IgD-negative memory B cell (primary cell): ENCODE results near the gene PTPRM. TPM values are rescaled to one million over a fixed set of nuclear protein-coding genes. Genes with fewer than 3 reads are reported as not detected.

Source experiments
- H3K27ac Mint-ChIP-seq, 3 donors: one replicate each; pipeline ENCODE4 v1.8.0; 2020 to 2022; ENCODE audit warnings: mild to moderate bottlenecking in 3 of 3, mixed read lengths in 3 of 3, moderate library complexity in 1 of 3
- H3K27me3 Mint-ChIP-seq: one replicate; pipeline ENCODE4 v1.8.0; 2021; ENCODE audit warnings: mixed read lengths
- H3K36me3 Mint-ChIP-seq: one replicate; pipeline ENCODE4 v1.8.0; 2020; ENCODE audit warnings: mild to moderate bottlenecking, mixed read lengths
- H3K4me1 Mint-ChIP-seq, 3 donors: one replicate each; pipeline ENCODE4 v1.8.0; 2020 to 2022; ENCODE audit warnings: mixed read lengths in 3 of 3, mild to moderate bottlenecking in 1 of 3
- H3K4me3 Mint-ChIP-seq, 4 donors: one replicate each; pipeline ENCODE4 v1.8.0; 2020 to 2022; ENCODE audit warnings: mild to moderate bottlenecking in 4 of 4, mixed read lengths in 4 of 4, moderate library complexity in 3 of 4
- H3K9me3 Mint-ChIP-seq, 3 donors: one replicate each; pipeline ENCODE4 v1.8.0; 2020 to 2021; ENCODE audit warnings: mixed read lengths in 3 of 3, mild to moderate bottlenecking in 1 of 3
- polyA plus RNA-seq: library from polyadenylated mRNA; unstranded; fragments of 300-500 nt; fragmentation: Illumina TruSeq; gene quantifications from one replicate; pipeline ENCODE4 v1.2.3, GENCODE V29; 2021

The PTPRM gene
- polyA plus RNA-seq, 1 donor from 2014 or later = 0.61 TPM

DNA sequence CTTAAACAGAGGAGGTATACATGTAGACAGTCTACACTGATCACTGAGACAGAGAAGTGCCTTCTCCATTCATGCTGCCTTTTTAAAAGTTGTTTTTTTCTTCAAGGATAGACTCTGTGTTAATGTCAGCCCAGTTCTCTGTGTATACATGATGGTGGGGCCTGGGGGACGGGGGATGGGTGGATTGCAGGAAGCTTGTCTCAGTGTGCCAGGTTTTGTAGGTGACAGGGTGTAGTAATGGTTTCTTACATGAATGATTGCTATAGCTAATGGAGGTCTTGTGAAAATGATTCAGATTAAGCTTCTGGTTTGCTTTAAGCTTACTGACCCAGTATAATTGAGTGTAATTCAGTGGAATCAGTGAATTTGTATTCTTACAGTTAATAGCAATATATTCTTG is 423.6 kb downstream of the PTPRM start:
- Mint-ChIP-seq H3K4me3 (no peak overlapping the region), H3K9me3 (peaks cover 6 to 11% (median 11%) of the 10 kb centered on the region in 3 donors), H3K36me3 (peaks cover 2% of the 10 kb centered on the region), H3K27ac (no peak overlapping the region), H3K27me3 (no peaks in the 10 kb centered on the region), H3K4me1 (no peaks in the 10 kb centered on the region)

DNA sequence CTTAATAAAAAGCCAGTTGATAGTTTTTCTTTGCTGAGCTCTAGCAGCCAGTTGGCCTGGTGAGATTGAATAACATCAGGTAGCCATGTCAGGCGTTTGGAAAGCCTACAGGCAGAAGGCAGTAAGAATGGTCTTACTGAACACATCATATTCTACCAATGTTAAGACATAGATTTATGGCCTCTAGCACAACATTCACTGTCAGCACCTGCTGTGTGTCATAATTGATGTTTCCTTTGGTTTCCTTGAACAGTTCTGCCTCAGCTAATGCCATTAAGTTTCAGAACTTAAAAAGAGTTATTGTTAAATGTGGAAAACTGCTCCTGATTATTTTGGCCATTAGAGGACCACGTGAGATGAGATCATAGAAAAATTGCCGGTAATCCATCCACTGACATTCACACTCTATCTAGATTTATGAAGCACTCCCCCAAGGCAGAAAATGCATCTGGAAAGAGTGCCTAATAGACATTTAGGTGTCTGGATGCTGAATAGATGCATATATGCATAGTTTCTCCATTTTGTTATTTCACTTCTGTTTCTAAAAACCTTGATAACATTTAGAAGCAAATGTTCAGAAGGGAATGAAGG is 434.7 kb downstream of the PTPRM start:
- Mint-ChIP-seq H3K36me3 (no peaks in the 10 kb centered on the region), H3K4me3 (no peak overlapping the region), H3K9me3 (peaks cover 0 to 7% (median 1%) of the 10 kb centered on the region in 3 donors), H3K27ac (no peak overlapping the region), H3K27me3 (no peaks in the 10 kb centered on the region), H3K4me1 (no peaks in the 10 kb centered on the region)

DNA sequence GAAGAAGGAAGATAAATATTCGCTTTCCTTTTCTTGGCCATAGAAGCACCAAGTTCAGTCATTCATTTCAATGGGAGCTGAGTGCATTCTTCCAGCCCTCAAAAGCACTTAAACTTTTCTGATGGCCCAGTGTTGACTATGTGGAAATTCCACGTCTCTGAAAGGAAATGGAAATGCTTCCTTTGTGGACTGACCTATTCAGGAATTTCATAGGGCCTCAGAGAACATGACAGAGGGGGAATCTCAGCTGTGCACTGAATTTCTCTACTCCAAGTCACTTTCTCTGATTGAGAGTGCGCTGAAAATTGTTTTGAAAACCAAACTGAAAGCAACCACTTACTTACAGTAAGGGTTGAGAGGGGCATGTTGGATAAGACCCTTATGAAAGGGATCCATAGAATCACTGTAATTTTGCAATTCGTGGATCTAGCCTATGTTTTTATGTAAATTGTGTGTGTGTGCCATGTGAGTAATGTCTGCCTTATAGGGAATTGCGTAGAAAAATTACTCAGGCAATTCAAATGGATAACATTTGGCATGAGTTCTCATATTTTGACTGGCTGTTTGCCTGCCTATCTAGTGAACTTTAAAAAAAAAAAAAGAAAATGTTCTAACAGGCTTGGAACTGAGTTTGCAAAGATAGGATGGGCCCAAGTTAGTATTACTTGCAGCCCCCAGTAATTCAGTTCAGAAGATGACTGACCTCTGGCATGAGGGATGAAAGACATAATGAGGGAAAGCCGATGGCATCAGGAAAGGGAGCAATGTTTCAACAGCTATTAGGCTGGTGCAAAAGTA is 437.0 kb downstream of the PTPRM start:
- H3K36me3 Mint-ChIP-seq = no peaks in the 10 kb centered on the region
- peaks cover 4 to 5% (median 4%) of the 10 kb centered on the region in 3 donors for H3K9me3 Mint-ChIP-seq
- no peak overlapping the region for H3K4me3 Mint-ChIP-seq
- no peaks in the 10 kb centered on the region for H3K27me3 Mint-ChIP-seq
- no peak overlapping the region for H3K27ac Mint-ChIP-seq
- H3K4me1 Mint-ChIP-seq = no peaks in the 10 kb centered on the region

DNA sequence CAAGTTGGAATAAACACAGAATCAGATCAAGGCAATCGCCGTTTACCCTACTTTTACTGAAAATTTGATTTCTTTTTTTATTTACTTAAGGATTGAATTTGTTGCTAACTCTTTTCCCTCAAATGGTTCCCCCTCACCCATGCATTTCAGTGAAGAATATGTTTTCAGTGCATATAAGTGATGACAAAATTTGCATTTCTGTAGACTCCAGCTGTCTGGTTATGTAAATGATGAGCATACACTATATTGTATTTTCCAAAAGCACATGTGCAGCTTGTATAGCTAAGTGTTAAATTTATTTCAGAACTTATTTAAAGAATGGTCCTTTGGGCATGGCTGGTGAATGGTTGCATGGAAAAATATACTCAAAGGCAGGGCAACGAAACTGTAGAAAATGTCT is 437.7 kb downstream of the PTPRM start:
- Mint-ChIP-seq H3K27ac (no peak overlapping the region), H3K4me3 (no peak overlapping the region), H3K9me3 (peaks cover 4 to 5% (median 4%) of the 10 kb centered on the region in 3 donors), H3K4me1 (no peaks in the 10 kb centered on the region), H3K36me3 (no peaks in the 10 kb centered on the region), H3K27me3 (no peaks in the 10 kb centered on the region)

DNA sequence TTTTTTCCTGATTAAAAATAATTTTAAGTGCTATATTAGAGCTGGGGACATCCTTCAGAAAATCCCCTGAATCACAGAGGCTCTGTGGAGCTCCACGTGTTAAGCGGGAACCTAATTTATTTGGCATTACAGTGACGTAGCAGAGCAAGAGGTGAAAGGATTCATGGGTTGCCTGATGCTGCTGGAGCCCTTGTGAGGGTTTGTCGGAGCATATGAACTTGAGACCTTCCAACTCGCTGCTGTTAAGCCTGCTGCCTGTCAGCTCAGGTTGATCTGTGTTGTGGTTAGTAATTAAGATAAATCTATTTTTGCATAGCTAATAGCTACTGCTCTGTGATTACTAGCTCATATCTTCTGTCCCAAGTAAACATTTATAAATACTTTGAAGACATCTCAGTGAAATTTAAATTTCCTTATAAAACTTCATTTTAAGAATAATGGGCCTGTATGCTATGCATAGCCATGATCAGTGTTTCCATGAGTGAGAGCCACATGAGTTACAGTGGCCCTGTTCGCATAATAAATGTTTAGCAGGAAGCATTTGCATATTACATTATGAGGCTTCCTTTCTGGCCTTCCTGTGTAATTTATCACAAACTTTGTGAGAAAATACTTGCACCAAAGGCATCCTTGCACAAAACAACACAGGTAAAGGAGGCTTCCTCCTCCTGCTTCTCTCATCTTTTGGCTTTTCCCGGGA is 438.9 kb downstream of the PTPRM start:
- Mint-ChIP-seq H3K36me3 (no peaks in the 10 kb centered on the region), H3K4me3 (no peak overlapping the region), H3K27ac (no peak overlapping the region), H3K9me3 (peaks cover 4 to 5% (median 4%) of the 10 kb centered on the region in 3 donors), H3K27me3 (no peaks in the 10 kb centered on the region), H3K4me1 (peaks cover 0 to 1% (median 0%) of the 10 kb centered on the region in 3 donors)

DNA sequence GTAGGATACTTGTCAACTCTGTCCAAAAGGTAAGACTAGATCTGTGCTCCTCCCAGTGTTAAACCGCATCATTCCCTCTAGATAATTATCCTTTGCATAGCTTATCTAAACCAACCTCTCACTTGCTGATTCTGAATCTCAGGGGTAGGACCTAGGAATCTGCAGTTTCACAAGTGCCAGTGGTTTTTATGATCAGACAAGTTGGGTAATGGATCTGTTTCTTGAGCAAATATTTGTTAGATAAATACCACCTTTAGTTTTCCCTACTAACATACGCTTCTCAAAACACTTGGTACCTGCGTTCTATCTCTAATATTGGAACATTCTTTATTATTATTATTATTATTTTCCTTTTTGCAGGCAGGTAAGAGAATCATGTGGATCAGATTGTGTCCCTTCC is 439.9 kb downstream of the PTPRM start:
- Mint-ChIP-seq H3K9me3 (peaks cover 2 to 5% (median 3%) of the 10 kb centered on the region in 3 donors), H3K27me3 (no peaks in the 10 kb centered on the region), H3K4me1 (peaks cover 0 to 1% (median 0%) of the 10 kb centered on the region in 3 donors), H3K4me3 (no peak overlapping the region), H3K27ac (no peak overlapping the region), H3K36me3 (no peaks in the 10 kb centered on the region)

DNA sequence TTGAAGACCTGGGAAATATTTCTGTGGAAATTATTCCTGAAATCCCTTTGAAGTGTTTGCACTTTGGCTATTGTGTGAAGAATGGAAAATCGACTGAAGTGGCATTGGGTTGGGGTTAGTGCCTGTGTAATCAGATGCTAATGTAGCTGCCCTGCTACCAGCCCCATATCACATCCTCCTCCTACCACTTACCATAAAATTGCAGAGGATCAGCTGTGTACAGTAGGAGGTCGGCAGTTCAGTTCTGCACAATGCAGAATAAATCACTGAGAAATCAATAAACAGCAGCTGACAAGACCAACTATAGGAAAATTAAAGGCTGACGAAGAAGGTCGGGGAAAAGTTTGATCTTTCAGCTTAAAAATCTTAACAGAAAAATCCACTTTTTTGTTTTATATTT is 440.9 kb downstream of the PTPRM start:
- peaks cover 3 to 5% (median 3%) of the 10 kb centered on the region in 3 donors for H3K9me3 Mint-ChIP-seq
- no peaks in the 10 kb centered on the region for H3K36me3 Mint-ChIP-seq
- H3K4me1 Mint-ChIP-seq = peaks cover 0 to 1% (median 0%) of the 10 kb centered on the region in 3 donors
- no peaks in the 10 kb centered on the region for H3K27me3 Mint-ChIP-seq
- no peak overlapping the region for H3K27ac Mint-ChIP-seq
- H3K4me3 Mint-ChIP-seq = no peak overlapping the region

DNA sequence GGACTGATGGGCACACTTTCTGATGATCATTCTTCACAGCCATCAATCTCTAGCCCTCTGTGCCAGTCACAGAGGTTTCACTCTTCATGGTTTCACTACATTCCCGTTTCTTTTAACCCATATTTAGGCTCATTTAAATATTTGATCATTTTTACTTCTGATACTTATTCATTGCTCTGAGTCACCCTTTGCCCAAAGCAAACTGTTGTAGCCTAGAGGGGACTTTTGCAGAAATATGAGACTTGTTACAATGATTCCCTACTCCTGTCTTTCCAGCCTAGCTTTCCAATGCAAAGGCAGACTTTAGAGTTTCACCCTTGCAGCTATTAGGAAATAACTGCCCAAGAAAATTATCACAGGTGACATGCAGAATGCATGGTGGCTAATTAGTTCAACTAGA is 444.2 kb downstream of the PTPRM start:
- Mint-ChIP-seq H3K36me3 (peaks cover 1% of the 10 kb centered on the region), H3K27ac (no peak overlapping the region), H3K9me3 (peaks cover 3 to 5% (median 3%) of the 10 kb centered on the region in 3 donors), H3K27me3 (no peaks in the 10 kb centered on the region), H3K4me1 (peaks cover 0 to 1% (median 0%) of the 10 kb centered on the region in 3 donors), H3K4me3 (no peak overlapping the region)

DNA sequence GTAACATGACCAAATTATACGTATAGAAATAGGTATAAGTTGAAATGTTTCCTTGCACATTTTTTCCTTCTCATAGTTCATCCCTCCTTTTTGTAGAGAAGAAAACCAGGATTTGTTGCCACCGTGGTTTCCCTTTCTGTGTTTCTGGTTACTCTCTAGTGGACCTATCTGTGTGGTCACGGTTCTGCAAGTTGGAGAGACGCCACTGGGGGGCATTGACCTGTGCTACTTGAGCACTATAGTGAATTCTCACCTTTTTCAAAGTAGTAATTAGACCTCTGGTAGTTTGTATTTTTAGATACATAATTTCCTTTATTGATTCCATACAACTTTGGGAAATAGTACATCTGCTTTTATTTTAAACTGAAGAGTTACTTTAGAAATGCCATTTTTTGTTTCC is 444.8 kb downstream of the PTPRM start:
- no peaks in the 10 kb centered on the region for H3K27me3 Mint-ChIP-seq
- no peak overlapping the region for H3K27ac Mint-ChIP-seq
- no peak overlapping the region for H3K4me3 Mint-ChIP-seq
- peaks cover 3 to 5% (median 5%) of the 10 kb centered on the region in 3 donors for H3K9me3 Mint-ChIP-seq
- peaks cover 1% of the 10 kb centered on the region for H3K36me3 Mint-ChIP-seq
- peaks cover 0 to 1% (median 0%) of the 10 kb centered on the region in 3 donors for H3K4me1 Mint-ChIP-seq

DNA sequence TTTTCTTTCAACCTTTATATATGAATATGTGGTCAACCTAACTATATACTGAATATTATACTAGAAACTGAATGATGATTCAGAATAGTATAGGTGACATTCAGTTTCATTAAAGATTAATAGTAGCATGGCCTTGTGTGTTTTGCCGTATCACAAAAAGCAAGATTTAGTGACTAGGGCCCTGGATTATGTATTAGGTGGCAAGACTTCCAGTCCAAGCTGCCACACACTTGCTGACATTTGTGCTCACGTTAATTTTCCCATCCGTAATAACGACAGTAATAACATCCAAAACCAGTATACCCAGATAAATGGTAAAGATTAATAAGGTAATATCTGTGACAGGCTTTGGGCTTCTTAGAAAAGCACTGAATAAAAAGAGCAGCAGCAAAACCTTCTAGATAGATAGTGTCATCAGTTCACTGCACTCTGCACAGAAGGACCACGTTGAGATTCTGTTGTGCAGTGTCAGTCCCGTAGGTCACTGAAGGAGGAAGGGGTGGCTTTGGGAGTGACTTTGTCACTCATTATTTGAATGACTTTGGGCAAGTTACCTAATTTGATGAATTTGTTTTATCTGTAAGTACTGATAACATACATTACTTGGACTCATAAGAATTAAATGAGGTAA is 451.7 kb downstream of the PTPRM start:
- Mint-ChIP-seq H3K36me3 (peaks cover under 1% of the 10 kb centered on the region), H3K4me3 (no peak overlapping the region), H3K9me3 (peaks cover 0 to 2% (median 0%) of the 10 kb centered on the region in 3 donors), H3K27ac (no peak overlapping the region), H3K4me1 (no peaks in the 10 kb centered on the region), H3K27me3 (no peaks in the 10 kb centered on the region)

DNA sequence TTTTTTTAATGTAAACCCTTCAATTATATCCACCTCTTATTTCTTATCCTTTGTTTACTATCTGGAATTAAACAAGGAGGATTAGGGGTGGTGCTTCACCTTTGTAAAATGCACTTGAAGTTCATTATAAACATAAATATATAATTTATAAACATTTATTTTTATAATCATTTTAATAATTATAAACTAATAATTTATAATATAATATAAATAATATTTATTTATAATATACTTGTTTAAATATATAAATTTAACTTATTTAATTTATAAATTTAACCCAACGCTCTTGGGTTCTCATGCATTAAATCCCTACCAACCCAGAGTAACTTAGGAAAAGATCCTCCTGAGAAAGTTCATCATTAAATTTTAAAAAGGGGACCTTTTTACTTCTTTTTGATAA is 452.5 kb downstream of the PTPRM start:
- H3K27me3 Mint-ChIP-seq = no peaks in the 10 kb centered on the region
- H3K9me3 Mint-ChIP-seq = peaks cover 0 to 2% (median 0%) of the 10 kb centered on the region in 3 donors
- H3K4me1 Mint-ChIP-seq = no peaks in the 10 kb centered on the region
- no peak overlapping the region for H3K27ac Mint-ChIP-seq
- H3K4me3 Mint-ChIP-seq = no peak overlapping the region
- no peaks in the 10 kb centered on the region for H3K36me3 Mint-ChIP-seq

DNA sequence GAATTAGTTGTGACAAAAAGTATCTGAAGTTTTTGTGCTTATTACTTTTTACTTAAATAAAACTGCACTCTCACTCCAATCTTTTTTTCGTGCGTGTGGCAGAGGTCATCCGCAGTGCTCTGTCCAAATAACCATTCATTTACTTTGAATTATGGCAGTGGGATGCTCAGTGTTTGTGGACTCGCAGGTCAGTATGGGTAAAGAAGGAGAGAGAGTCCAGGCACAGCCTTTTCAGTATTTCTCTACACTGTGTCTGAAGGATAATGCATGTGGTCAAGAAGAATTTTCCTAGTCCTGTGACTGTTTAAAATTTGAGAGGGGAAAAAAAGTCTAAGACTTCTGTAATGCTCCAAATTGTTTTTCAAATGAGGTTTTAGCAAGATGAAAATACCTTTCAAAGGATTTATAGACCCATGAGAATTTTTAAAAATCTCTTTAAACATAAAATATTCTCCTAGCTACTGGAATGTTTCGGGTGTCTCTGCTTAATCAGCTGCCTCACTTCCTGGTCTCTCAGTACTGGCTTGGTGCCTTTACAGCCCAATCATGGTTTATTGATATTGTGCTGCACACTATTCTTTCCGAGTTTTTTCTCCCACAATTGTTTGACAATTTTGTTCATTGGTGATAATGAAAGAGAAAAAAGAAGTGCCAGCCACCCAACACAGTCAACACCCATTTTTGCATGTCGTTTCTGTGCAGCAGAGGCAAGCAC is 453.2 kb downstream of the PTPRM start:
- H3K4me3 Mint-ChIP-seq = no peak overlapping the region
- no peaks in the 10 kb centered on the region for H3K36me3 Mint-ChIP-seq
- peaks cover 0 to 2% (median 0%) of the 10 kb centered on the region in 3 donors for H3K9me3 Mint-ChIP-seq
- no peaks in the 10 kb centered on the region for H3K4me1 Mint-ChIP-seq
- H3K27ac Mint-ChIP-seq = no peak overlapping the region
- H3K27me3 Mint-ChIP-seq = no peaks in the 10 kb centered on the region

DNA sequence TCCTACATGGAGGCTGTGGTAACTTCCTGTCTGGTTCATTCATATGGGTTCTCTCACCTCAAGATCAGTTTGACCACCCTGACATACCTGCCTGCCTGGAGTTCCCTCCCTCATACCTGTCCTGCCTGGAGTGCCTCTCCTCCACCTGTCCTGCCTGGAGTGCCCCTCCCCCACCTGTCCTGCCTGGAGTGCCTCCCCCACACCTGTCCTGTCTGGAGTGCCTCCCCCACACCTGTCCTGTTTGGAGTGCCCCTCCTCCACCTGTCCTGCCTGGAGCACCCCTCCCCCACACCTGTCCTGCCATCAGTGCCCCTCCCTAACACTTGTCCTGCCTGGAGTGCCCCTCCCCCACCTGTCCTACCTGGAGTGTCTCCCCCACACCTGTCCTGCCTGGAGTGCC is 461.9 kb downstream of the PTPRM start:
- no peaks in the 10 kb centered on the region for H3K27me3 Mint-ChIP-seq

DNA sequence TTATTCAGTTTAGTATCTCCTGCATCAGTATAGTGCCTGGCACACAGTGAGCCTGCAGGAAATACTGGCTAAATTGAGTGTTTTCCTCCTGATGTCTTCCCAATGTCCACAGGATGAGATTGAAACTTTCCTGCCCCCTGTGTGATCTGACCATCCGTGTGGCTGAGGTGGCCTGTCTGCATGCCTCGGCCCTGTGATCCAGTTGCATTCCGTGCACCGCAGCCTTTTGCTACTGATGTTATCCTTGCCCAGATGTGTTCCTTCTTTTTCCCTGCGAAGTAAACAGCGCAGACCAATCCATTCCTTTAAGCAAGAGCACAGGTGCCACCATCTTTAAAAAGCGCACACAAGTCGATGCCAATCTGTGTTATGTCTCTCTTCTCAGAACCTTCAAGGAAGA is 462.6 kb downstream of the PTPRM start:
- H3K36me3 Mint-ChIP-seq = no peaks in the 10 kb centered on the region
- H3K4me1 Mint-ChIP-seq = no peaks in the 10 kb centered on the region
- no peak overlapping the region for H3K27ac Mint-ChIP-seq
- H3K27me3 Mint-ChIP-seq = no peaks in the 10 kb centered on the region
- no peaks in the 10 kb centered on the region for H3K9me3 Mint-ChIP-seq
- no peak overlapping the region for H3K4me3 Mint-ChIP-seq

More for the DNA sequence above, 461.9 kb downstream of the PTPRM start:
- H3K4me1 Mint-ChIP-seq = no peaks in the 10 kb centered on the region
- H3K27ac Mint-ChIP-seq = no peak overlapping the region
- H3K4me3 Mint-ChIP-seq = no peak overlapping the region
- H3K9me3 Mint-ChIP-seq = no peaks in the 10 kb centered on the region
- no peaks in the 10 kb centered on the region for H3K36me3 Mint-ChIP-seq
